ENCODE results near the gene GP5.

GP5 gene, protein sequence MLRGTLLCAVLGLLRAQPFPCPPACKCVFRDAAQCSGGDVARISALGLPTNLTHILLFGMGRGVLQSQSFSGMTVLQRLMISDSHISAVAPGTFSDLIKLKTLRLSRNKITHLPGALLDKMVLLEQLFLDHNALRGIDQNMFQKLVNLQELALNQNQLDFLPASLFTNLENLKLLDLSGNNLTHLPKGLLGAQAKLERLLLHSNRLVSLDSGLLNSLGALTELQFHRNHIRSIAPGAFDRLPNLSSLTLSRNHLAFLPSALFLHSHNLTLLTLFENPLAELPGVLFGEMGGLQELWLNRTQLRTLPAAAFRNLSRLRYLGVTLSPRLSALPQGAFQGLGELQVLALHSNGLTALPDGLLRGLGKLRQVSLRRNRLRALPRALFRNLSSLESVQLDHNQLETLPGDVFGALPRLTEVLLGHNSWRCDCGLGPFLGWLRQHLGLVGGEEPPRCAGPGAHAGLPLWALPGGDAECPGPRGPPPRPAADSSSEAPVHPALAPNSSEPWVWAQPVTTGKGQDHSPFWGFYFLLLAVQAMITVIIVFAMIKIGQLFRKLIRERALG

DNA sequence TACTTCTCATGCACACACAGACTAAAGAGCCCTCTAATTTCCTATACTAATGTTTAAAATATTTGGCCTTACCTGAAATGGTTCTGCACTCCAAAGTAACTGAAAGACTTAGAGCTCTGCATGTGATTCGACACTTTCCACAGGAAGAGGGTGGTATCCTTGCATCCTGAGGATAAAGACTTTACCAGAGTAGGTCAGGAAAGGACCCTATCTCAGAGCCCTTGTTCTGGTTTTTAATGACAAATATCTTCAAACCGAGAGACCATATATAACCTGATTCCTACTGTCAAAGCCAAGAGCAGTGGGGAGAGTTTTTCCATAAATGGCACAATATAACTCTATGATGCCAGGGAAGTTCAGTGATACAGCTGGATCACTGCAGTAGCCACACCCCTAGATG is at the start of gene GP5:
Gene GP5 (minus strand): TSS at position 101 of the 400 bp plus-strand sequence. CDS start 984 bp downstream, outside the sequence.
- DNase-seq = no peak

DNA sequence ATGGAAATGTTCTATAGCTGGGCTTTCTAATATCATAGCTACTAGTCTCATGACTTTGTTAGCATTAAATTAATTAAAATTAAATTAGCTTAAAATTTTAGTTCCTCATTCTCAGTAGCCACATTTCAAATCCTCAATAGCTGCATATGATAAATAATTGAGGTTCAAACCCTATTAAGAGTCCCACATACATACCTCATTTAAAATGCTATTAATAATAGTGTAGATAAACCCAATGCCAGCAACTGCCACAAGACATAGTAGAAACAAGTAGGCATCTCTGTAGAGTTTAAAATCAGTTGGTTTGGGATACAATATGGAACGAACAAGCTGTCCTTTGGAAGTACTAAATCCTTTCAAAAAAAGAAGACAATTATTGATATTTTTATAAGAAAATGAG is 48.6 kb upstream of the GP5 start:
- no peak for DNase-seq

DNA sequence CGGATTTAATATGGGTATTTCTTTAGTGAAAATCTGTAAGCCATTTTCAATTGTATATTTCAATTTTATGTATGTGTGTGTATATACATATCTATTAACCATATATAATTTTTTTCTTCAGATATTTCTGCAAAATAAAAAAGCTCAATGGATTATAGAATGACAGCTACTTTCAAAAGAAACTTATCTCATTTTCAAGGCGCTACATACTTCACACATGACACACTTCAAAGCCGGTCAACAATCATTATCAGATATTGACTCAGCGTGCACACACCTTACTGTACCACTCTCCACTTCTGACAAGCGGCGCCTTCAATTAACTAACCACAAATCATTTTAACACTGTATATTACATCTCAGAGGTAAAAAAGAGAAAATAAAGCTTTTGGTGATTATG is 48.1 kb upstream of the GP5 start:
- DNase-seq = no peak

DNA sequence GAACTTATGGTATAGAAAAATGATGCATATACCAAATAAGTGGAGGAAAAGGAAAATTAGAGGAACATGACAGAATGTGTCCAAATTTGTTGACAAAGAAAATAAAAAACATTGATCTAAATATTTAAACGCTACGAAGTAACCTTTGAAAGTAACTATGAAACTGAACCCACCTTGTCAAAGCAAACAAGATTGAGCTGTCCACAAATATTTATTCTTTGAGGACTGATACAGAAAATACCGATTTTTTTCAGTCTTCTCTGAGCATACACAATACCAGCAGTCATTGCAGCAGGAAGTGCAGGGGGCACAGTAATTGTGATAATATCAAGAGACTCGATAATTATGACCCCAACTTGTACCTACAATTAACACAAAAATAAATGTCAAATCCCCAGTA is 47.7 kb upstream of the GP5 start:
- no peak for DNase-seq

DNA sequence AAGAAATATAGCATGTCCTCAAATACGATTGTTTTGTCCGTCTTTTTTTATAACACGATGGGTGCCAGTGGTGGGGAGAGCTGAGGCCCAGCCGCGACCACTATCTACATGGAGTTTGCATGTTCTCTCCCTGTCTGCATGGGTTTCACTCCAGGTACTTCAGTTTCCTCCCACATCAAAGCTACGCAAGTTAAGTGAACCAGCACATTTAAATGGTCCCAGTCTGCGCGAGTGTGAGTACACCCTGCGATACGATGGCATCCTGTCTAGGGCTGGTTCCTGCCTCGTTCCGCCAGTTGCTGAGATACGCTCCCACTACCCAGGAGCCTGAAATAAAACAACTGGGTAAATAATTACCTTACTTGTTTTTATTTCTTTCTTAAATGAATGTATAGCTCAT is 47.1 kb upstream of the GP5 start:
- DNase-seq = no peak

DNA sequence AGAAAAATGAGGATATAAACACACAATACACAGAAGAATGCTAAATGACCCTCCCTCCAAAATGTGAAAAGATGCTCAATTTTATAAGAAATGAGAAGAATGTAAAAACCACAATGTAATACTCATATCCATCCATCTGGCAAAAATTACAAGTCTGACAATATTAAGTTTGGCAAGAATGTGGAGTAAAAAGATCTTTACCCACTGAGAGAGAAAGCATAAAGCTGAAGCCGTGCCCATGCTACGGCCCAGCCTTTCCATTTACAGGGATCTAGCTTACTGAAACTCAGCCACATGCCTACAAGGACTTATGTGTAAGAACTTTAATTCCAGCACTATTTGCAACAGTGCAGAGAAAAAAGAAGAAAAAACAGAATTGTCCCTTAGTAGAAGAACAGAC is 44.8 kb upstream of the GP5 start:
- DNase-seq = no peak

DNA sequence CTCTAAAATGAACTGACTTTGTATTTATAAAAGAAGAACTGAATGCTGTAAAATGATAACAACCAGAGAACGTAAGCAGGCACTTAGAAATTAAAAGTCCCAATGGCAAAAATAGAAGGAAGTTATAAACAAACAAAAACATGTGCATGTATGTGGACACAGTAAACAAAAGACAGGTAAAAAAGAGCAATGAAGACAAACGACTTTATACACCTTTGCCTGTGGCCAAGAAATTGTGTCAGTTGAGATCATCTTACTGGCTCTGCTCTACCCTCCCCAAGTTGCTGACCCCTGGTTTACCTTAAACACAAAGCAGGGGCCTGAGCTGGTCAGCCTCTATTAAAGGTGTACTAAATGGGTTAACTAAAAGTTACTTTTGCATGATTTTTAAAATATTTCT is 41.7 kb upstream of the GP5 start:
- no peak for DNase-seq

DNA sequence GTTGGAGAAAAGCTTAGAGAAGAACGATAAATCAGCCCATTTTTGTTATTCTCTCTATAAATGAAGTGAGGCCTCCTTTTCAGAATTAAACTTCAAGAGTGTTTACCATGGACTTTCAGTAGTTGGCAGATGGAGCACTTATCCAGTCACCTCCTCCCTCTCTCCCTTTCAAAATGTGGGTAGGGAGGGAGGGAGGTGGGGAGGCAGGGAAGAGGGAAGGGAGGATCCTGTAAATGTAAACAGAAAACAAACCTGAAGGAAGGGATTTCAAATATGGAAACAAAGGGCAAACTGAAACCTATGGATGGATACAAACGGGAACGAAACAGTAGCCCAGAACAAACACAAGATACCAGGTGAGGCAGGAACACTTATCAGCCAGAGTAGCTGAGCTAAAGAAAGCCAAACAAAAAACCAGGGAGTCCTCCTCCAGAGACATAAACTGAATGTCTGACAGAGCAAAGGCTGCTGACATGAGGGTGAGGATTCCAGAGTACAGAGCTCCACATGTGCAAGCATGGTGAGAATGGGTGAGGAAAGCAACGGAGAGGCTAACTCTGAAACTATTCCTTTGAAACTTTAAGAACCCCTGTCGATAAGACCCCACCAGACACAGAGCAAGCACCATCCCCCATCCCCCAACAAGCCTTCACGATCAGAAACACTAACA is 41.0 kb upstream of the GP5 start:
- no peak for DNase-seq

DNA sequence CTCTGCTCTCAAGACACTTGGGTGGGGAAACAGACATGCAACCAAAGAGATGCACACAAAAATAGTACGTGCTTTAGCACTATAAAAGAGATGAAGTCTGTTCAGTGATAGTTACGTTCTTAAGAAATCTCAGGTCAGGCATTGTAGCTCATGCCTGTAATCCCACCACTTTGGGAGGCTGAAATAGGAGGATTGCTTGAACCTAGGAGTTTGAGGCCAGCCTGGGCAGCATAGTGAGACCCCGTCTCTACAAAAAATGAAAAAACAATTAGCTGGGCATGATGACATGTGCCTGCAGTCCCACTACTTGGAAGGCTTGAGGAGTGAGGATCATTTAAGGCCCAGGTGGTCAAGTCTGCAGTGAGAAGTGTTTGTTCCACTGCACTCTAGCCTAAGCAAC is 35.4 kb upstream of the GP5 start:
- DNase-seq = no peak

DNA sequence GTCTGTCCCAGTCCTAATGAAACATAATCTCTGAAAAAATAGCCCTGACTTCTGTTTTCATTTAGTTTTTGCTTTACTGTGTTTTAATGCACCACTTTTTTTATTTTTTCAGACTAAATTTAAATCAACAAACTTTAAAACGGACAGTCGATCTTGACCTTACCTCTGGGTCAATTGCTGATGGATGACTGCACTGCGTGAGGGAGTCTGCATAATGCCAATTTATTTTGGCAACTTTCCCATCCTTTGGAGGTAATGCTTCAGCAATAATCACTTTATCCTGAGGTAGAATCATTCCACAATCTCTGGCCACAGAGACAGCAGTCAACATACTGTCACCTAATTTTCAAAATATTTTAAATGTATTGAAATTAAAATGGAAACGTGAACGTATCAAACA is 32.5 kb upstream of the GP5 start:
- no peak for DNase-seq

DNA sequence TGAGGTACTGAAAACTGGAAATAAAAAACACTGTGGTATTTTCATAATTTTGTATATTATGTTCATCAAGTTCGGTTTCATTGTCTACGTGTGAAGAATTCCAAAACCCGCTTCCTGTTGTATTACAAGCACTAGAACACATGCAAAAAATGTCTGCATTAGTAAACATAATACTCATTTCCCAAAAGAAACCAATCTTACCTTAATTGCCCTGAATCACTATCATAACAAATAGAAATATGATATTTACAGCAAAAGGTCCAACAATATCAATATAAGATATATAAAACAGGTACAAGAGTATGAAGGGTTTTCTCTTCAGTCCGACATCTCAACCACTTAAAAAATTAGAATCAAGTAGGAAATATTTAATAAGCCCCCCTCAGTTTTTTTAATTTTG is 26.3 kb upstream of the GP5 start:
- DNase-seq = no peak

DNA sequence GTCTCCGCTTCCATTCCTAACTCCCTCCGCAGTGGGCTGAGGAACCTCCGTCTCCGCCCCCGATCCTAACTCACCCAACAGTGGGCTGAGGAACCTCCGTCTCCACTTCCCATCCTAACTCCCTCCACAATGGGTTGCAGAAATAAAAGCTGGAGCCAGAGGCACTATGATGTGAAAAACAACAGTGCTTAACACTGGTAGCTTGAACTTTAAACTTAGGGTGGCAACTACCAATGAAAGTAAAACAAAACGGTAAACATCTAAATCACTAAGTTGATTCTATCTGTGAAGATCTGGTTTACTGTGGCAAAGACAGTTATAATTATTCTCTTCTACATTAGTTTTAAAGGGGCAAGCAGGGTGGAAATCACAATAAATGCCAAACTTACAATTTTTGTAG is 25.9 kb upstream of the GP5 start:
- DNase-seq = no peak

DNA sequence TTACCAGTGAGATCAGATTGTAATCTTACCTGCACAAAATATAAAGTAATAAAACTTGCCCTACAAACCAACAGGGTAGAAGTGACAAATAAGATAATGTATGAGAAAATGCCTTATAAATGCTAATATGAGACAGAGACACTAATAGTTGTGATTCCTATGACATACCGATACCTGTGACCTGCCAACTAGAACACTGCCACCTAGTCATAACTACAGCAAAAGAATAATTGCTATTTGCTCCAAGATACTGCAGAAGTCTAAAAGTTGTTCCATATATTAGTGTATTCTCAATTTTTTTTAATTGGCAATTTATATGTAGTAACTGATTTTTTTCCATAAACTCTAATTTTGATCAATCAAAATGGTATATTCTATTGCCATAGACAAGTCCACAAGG is 25.3 kb upstream of the GP5 start:
- DNase-seq = no peak

DNA sequence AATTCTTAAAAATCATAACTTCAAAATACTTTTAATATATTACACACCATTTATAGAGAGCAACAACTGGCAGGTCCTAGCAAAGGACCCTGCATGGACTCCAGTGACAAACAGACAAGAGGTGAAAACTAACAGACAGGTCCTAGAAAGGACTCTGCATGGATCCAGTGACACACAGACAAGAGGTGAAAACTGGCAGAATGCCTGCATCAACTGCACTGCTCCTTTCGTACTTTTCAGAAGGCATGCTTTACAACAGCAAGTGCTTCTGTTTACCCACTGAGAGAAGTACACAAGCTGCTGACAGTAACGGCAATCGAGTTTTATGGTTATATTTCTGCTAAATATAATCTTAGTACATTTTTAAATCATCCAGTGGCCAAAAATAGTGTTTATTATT is 24.3 kb upstream of the GP5 start:
- DNase-seq = no peak

DNA sequence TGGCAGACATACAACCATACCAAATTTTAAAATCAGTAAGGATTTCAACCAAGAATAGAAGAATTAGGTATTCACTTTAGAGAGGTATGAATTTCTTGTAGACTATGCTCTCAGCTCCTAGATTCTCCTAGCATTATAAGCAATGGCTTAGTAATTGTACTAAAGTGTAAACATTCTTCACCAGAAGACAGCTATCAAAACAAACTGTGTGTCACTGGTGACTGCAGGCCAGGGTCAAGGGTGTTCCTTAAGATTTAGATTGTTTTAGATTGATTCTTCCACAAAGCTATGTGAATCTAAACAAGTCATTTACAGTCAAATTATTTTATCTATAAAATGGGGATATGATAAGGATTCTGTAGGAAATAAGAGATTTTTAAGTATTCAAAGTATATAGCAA is 23.1 kb upstream of the GP5 start:
- DNase-seq = no peak

DNA sequence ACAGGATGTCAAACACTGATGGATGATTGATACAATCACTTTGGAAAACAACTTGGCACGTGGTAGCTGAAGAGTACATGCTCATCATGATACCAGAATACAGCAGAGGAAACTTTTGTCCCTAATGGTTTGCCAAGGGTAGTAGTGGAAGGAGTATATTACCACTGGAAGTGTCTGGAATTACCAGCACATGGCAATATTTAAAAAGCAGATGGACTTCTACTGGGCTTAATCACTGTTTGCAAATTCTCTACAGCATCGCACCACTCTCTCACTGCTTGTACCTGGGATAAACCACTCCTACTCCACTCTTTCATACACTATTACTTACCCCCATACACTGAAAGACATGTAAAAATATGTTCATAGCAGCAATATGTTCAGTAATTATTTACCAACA is 19.6 kb upstream of the GP5 start:
- DNase-seq = no peak

DNA sequence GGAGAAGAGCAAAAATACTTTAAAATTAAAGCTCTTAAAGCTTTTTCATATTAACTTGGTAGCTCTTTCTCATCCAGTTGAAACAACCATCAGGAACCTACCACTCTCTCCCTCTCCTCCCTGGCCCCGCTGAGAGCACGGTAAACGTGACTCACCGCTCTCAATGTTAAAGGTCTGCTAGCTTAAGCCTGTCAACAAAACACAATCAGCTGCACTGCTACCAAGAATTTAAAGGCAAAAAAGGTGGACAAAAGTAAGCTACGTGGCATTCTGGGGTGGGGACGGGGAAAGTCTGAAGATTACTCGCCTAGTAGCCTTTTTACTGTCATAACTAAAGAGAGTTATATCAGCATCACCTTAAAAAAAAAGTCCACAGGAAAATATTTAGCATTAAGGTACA is 8.4 kb upstream of the GP5 start:
- DNase-seq = no peak

DNA sequence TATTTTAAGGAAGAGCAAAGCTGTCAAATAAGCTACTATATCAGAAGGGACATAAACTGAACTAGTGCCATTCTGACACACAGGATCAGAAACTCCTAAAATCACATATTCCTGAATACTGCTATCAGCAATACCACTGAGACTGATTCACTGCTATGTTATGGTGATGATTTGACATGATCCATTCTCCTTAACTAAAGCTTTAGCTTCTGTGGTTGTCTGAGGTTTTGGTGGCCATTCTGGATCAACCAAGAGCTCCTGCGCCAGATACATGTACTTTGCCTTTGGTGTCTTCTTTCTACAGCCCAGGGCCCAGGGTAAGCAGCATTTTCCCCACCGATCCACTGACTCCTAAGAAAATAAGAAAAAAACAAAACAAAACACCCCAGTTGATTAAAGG is 6.7 kb upstream of the GP5 start:
- DNase-seq = no peak

DNA sequence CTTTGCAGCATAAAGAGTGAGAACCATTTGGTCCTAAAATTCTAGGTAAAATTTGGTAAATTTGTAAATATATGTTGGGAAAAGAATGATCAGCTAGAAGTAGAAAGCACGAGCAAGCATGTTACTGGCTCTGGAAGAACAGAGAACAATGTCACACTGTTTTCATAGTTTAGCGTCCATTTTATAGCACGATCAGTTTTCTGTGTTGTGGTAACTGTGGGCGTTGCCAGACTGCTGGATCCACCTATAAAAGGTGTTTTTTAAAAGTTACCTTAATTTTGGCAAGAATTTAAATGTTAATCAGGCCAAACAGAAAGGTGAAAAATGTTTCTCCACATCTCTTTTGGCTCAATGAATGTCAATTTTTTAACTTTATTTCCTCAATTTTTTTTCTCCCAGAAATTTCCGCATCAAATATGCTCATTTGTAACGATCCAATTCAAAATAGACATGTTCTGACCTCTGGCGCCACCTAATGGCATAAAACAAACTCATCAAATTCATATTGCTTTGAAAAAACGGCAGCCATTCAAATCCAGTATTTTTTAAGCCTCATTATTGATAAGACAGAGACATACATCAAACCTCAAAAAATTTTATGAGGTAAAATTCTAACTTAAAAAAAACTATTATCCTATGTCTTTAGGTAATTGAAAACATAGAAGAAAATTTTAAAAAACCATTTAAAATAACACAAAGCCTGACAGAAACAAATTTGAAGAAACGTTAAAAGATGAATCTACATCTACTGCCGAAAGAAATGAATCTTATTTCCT is 5.5 kb upstream of the GP5 start:
- no peak for DNase-seq

DNA sequence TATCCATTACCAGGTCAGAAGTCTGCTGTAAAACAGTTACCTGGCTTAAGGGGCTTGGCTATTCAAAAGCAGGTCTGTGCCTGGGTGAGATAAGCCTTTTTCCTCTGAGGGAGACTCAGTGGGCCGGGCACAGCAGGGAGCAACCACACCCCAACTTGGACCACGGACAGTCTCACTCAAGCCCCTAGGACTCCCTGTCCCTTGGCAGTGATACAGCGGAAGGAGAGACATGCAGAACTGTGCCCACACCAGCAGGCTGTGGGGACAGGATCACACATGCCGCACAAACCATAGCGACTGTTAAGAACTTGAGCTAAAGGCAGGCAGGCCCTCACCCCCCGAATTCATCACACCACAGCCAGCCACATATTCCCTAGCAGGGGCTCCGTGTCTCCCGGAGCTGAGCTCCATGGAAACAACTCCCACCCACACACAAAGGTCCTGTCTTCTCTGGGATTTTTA is 2.8 kb upstream of the GP5 start:
- DNase-seq = no peak

DNA sequence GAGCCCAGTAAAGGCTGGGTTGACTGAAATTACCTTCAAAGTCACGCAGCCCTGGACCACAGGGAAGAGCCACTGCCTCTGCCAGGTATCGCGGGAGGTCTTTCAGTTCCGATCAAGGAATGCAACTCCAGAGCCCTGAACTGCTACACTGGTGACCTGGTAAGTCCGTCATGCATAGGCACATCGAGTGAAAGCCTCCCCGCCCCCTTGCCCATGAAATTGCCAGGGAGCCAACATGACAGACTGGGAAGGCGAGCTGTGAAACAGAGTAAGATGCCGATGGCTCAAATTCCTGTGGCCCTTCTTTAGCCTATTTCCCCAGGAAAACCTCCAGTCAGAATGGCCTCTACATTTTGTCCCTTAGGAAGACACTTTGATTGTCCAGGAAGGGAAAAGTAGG is 2.3 kb upstream of the GP5 start:
- no peak for DNase-seq

DNA sequence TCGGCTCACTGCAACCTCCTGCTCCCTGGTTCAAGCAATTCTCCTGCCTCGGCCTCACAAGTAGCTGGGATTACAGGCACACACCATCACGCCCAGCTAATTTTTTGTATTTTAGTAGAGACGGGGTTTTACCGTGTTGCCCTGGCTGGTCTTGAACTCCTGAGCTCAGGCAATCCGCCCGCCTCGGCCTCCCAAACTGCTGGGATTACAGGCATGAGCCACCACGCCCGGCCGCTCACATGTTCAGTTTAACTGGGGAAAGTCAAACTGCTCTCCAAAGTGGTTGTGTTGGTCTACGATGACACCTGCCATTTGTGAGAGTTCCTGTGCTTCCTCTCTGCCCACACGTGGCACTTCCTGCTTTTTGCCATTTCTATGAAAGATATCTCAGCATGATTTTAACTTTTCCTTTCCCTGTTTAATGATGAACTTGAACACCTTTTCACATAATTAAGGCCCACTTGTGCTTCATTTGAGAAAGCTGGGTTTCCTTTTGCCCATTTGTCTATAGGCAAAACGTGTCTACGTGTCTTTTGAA is 877 bp upstream of the GP5 start:
- DNase-seq = no peak

DNA sequence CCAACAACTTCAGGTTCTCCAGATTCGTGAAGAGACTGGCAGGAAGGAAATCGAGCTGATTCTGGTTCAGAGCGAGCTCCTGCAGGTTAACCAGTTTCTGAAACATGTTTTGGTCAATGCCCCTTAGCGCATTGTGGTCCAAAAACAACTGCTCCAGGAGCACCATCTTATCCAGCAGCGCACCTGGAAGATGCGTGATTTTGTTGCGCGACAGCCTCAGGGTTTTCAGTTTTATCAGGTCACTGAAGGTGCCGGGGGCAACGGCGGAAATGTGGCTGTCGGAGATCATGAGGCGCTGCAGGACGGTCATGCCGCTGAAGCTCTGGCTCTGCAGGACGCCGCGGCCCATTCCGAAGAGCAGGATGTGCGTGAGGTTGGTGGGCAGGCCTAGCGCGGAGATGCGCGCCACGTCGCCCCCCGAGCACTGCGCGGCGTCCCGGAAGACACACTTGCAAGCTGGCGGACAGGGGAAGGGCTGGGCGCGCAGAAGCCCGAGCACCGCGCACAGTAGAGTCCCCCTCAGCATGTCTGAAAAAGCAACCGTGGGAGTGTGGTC is 1.2 kb downstream of the GP5 start:
- DNase-seq = peak; percentile 32
